ENCODE results near the gene RGS3.

GRCh38 chr9:113537229-113537810 is 73.8 kb downstream of the RGS3 start:
- TF ChIP-seq, protein P1, sequence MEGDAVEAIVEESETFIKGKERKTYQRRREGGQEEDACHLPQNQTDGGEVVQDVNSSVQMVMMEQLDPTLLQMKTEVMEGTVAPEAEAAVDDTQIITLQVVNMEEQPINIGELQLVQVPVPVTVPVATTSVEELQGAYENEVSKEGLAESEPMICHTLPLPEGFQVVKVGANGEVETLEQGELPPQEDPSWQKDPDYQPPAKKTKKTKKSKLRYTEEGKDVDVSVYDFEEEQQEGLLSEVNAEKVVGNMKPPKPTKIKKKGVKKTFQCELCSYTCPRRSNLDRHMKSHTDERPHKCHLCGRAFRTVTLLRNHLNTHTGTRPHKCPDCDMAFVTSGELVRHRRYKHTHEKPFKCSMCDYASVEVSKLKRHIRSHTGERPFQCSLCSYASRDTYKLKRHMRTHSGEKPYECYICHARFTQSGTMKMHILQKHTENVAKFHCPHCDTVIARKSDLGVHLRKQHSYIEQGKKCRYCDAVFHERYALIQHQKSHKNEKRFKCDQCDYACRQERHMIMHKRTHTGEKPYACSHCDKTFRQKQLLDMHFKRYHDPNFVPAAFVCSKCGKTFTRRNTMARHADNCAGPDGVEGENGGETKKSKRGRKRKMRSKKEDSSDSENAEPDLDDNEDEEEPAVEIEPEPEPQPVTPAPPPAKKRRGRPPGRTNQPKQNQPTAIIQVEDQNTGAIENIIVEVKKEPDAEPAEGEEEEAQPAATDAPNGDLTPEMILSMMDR (conservative IDR thresholded peaks at IDR 0.05; ENCODE audit: low read length): no peak
- TF ChIP-seq EZH2phosphoT487 (IDR thresholded peaks at IDR 0.05; ENCODE audit: borderline replicate concordance, low read depth, low read length): no peak
